Fibroblast of skin of left biceps (primary cell): ENCODE results near the gene CFAP43.

Experiments used
- DNase-seq, 2 experiments: peaks; one replicate each; pipeline ENCODE4 v3.0.0-alpha.2; 2013; ENCODE audit warnings: low read depth in 2 of 2

Gene CFAP43

DNA sequence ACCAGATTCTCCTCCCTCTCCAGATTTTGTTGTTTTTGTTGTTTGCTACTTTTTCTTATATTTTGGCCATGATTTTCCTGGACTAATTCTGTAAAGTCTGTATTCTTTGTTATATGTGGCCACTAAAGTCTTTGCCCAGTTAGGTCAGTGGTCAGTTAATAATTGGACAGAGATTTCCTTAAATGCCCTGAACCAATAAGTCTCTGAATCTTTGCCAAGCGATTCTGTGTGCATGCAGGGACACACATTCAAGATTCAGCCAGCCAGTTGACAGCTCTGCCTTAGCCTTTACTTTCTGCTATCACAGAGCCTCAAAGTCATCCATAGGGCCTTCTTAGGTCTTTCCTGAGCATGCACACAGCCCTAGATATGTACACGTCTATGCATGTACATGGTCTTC is 135.5 kb downstream of the CFAP43 start:
- DNase-seq = no peak

- no peak for DNase-seq
Measured at GRCh38 chr10:104092749-104093148, 139.4 kb downstream of the CFAP43 start.

- DNase-seq = no peak
Measured at GRCh38 chr10:104090611-104091010, 141.6 kb downstream of the CFAP43 start.

GRCh38 chr10:104089621-104090020 is 142.5 kb downstream of the CFAP43 start:
- DNase-seq = no peak

DNA sequence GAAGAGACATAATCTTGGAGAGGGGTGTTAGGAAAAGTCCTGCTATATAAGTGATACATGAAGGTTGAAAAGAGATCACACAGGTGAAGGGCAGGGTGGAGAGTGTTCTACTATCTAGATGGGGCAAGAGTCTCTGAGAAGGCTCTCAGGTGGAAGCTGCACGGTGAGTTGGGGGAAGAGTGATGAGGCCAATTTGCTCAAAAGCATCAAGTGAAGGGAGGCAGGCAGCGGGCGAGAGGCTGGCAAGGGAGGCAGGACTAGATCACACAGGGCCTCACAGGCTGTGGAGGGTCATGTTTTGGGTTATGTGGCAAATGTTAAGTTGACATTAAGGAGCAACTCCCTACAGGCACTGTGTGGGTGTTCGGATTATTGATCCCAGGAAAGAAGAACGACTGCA is 143.9 kb downstream of the CFAP43 start:
- DNase-seq = no peak

DNA sequence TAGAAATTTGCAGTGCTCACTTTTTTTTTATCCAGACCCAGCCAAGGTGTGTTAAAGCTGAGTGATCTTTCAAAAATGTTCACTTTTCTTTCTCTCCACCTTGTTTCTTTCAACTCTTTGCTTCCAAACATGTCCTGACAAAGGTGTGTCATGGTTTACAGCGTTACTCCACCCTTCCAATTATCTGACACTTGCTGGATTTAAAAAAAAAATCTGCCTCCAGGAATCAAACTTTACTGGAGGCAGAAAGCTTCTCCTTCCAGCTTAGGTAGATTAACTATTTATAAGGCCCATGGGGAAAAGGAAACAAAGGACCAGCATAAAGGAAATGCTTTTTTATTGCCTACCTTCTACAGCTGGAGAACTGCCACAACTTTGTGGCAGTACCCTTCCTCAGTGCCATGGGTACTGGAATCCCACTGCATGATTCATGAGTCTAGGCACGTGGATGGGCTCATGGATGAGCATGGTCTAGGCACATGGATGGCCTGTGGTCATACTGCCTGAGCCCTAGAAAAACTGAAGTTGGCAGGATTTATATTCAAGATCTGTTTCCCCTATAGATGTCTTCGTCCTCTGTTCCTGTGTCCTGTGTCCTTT is 146.3 kb downstream of the CFAP43 start, which contains the start of gene COL17A1:
Gene COL17A1 (minus strand): TSS at position 80 of the 600 bp plus-strand sequence. CDS start 5,207 bp downstream, outside the sequence.
- DNase-seq = no peak

- no peak for DNase-seq
Measured at GRCh38 chr10:104084482-104085142, 147.6 kb downstream of the CFAP43 start.

DNA sequence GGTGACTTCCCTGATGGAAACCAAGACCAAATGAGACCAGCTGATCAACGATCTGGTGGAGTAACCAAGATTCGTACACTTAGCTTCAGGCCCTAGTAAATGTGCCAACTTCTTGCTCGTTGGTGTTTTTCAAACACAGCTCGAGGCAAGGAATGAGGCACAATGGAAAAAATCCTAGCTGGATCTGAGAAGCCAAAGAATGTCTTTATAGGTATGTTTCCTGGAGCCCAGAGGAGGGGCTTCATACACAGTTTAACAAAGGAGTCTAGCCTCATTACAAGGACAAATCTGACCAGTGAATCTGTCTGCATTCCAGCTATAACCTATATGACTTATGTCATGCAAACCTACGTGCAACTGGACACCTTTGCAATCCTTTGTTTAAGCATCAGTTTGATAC is 150.2 kb downstream of the CFAP43 start:
- DNase-seq = no peak

- DNase-seq = no peak
Measured at GRCh38 chr10:104080762-104081161, 151.4 kb downstream of the CFAP43 start.
